Esophagus squamous epithelium (tissue), 4 donors: Measurements from ENCODE around the gene HNRNPD.

Experiments used
- POLR2A ChIP-seq, 4 donors: fragments of 450-650 bp; IDR thresholded peaks; one replicate each; pipeline ENCODE4 v1.6.1; 2017; ENCODE audit warnings: antibody characterized with exemption in 4 of 4, mild to moderate bottlenecking in 4 of 4, moderate library complexity in 3 of 4
- TF ChIP-seq, protein P1 (sequence below), 6 experiments: fragments of 450-650 bp in 4 of 6; fragments of 200-600 bp in 2 of 6; sonication (generic) in 2 of 6; IDR thresholded peaks; one replicate each; pipeline ENCODE4 v1.5.1; 2016 to 2019; ENCODE audit warnings: antibody characterized with exemption in 6 of 6, mild to moderate bottlenecking in 4 of 6, moderate library complexity in 4 of 6

GRCh38 chr4:82372517-82373485 is 990 bp downstream of the HNRNPD start:
- TF ChIP-seq, protein P1, sequence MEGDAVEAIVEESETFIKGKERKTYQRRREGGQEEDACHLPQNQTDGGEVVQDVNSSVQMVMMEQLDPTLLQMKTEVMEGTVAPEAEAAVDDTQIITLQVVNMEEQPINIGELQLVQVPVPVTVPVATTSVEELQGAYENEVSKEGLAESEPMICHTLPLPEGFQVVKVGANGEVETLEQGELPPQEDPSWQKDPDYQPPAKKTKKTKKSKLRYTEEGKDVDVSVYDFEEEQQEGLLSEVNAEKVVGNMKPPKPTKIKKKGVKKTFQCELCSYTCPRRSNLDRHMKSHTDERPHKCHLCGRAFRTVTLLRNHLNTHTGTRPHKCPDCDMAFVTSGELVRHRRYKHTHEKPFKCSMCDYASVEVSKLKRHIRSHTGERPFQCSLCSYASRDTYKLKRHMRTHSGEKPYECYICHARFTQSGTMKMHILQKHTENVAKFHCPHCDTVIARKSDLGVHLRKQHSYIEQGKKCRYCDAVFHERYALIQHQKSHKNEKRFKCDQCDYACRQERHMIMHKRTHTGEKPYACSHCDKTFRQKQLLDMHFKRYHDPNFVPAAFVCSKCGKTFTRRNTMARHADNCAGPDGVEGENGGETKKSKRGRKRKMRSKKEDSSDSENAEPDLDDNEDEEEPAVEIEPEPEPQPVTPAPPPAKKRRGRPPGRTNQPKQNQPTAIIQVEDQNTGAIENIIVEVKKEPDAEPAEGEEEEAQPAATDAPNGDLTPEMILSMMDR (IDR thresholded peaks at IDR 0.05) = no peak
- no peak for TF ChIP-seq POLR2A (IDR thresholded peaks at IDR 0.05)
